GM08714 (cell line): ENCODE data around the gene NSMCE1.

Source experiments
- H3K4me3 ChIP-seq: fragments of 200-500 bp; sonication (Bioruptor generic); 2 replicates; pipeline ENCODE4 v1.5.1; 2014; ENCODE audit warnings: mild to moderate bottlenecking, low read length, inconsistent platforms
- ZNF274 ChIP-seq: IDR thresholded peaks from 2 replicates; pipeline ENCODE4 v1.6.1; 2012; ENCODE audit warnings: mild to moderate bottlenecking, low read depth, low read length

Gene NSMCE1

DNA sequence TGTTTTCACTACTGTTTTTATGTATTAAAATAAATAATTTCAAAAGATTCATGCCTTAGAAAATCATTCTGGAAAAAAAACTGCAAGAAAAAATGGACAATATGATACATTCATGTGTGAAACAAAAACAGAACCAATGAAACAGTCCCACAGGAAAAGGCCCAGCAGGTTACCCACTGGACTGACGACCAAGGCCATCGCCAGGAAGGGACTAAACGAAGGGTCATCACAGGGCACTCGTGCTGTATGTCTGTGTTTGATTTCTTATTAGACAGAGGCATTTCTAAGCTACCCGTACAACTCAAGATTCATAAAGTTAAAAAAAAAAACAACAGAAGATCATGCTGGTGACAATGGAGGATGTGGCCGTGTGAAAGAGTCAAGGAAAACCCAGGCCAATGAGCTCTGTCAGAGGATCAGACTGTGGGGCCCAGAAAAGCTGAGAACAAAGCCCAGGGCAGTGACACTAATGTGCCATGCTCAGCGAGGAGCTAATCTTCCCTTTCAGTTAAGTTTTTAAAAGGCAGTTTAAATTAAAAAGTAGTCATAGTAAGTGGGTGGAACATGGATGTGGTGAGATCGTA, 31.8 kb downstream of the NSMCE1 start:
- H3K4me3 ChIP-seq: no peak overlapping the region; the same call in 1 of the 2 replicates
- no peak for TF ChIP-seq ZNF274

GRCh38 chr16:27235938-27236245, 32.7 kb downstream of the NSMCE1 start:
- no peak overlapping the region for H3K4me3 ChIP-seq
- TF ChIP-seq ZNF274: no peak

DNA sequence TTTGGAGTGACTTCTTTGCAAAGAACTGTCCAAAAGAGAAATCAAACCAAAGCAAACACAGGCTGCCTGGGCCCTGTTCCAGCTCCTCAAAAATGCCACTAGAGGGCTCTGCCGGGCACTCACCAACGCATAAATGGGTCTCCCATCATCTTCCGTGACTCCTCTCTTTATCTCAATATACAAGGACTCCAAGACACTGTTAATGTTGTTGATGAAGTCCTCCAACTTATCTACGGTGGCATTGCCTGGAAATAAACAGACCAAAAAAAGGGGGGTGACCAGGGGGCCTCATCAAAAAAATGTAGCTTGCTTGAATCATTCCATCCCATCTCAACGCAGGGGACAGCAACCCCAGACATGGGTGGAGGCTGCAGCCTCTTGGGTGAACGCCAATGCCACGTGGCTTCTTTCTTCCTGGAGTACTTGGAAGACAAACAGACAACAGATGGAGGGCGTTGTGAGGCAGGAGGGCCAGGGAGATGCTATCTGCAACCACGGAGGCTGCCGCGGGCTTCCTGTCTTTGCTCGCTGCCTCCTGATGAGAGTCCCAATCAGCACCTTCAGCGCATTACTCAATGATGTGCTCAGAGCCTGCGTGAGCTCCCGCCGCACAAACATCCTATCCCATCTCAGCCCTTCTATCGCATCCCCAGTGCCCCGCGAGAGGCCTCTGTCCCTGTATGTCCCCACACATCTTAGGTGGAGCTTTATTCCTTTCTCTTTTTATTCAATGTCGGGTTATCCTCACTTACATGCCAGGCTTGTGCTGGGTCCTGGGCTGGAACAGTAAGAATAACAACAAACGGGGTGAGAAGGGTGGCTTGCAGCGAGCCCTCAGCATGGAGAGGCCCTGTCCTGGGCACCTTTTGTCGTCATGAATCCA, 33.3 kb downstream of the NSMCE1 start:
- H3K4me3 ChIP-seq: no peak overlapping the region; the same call in 1 of the 2 replicates
- no peak for TF ChIP-seq ZNF274

DNA sequence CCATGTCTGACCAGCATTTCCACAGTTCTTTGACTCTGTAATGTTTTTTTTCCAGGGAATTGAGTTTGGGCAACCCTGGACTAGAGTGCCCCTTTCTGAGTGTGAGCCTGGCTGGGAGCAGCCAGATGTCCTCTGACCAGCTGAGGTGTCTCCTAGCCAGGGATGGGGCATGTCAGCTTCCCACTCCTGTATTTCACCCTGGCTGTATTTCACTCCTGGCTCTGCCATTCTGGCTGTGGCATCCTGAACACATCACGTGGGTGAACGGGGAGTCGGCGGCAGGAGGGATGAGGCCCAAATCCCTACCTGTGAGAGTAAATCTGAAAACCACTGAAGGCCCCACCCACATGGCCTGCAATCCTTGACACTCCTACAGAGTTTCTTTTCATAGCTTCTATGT, 34.0 kb downstream of the NSMCE1 start:
- no peak for TF ChIP-seq ZNF274
- no peak overlapping the region for H3K4me3 ChIP-seq

DNA sequence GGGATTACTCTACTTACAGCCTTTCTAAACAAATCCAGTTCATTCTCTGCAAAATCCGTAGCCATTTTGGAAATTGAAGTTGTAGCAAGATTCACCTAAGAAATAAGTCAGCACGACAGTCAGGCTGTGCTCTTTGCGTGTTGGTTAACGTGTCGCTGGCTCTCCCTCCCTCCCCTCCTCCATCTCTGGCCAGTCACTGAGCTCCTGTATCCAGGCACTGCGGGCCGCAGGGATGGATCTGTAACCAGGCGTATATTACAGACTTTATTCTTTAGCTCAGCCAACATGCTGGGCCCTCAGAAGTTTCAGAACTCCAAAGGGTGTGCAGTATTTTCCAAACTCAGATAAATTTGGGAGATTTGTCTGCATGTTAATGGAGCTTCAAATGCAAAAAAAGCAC, 34.4 kb downstream of the NSMCE1 start:
- no peak for TF ChIP-seq ZNF274
- H3K4me3 ChIP-seq: no peak overlapping the region

DNA sequence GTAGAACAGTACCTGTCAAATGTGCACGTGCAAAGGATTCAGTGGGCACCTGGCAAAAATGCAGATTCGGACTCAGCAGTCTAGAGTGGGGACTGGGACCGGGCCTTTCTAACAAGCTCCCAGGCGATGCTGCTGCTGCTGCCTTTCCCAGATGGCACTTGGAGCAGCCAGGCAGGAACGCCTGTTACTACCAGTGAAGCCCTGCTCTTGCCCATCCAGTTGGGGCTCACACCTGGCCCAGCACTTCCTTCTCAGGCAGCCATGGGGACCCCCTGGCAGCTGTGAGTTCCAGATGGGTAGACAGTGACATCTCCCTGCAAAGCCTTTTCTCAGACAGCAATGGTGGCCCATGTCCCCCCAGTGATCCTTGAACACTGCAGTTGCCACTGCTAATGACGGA, 34.8 kb downstream of the NSMCE1 start:
- no peak for TF ChIP-seq ZNF274
- no peak overlapping the region for H3K4me3 ChIP-seq

GRCh38 chr16:27232901-27233625, 35.5 kb downstream of the NSMCE1 start:
- no peak overlapping the region; the same call in 1 of the 2 replicates for H3K4me3 ChIP-seq
- no peak for TF ChIP-seq ZNF274

DNA sequence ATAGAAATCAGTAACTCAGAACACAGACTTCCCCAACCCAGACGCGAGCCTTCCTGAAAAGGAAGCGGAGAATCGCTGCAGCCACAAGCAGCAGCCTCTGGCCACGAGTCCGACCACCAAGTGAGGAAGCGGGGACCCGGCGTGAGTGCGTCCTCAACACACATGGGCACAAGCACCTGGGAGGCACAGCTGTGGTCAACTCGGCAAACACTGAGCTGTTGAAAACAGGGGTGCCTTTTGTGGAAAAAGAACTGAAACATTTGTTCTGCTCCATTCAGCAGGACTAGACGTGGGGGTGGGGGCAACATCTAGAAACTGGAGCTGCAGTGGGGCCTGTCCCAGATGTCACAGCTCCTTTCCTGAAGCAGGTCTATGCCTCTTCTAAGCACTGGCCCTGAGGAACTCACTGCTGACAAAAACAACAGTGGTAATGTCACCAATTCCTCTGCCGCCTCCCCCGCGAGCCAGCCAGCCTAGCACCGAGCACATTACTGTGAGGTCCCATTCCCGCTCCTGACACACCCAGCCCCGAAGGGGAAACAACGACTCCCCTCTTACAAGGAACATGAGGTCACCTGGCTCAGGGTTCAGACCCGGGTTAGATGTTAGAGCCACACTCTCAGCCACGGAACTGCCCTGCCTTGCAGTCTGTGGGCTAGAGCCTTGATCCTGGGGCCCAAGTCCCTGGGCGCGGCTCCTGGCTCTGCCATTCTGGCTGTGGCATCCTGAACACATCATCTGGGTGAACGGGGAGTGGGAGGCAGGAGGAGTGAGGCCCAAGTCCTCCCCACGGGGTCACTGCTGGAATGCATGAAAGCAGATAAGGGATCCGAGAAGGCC, 36.3 kb downstream of the NSMCE1 start:
- H3K4me3 ChIP-seq: no peak overlapping the region; the same call in 1 of the 2 replicates
- no peak for TF ChIP-seq ZNF274

- H3K4me3 ChIP-seq: no peak overlapping the region; the same call in 1 of the 2 replicates
- TF ChIP-seq ZNF274: no peak
These were observed 36.9 kb downstream of the NSMCE1 start for GRCh38 chr16:27231692-27232060.

DNA sequence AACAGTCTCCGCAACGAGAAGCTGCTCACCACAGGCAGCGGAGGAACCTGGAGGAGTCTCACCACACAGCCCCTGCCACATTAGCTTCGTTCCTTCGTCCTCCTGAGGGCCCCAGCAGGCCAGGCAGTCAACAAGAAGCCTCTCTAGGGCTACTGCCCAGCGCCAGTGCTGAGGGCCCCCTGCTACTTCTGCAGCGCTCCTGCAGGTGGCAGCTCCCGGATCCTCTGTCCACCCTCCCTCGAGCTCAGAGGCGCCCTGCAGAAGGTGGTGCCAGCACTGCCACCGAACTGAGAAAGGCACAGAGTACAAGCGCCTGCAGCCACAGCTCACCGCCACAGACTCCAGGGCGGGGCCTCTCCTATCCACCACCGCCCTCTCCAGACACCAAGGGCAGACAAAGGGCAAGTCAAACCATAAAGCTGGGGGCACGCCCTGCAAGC, 38.0 kb downstream of the NSMCE1 start:
- H3K4me3 ChIP-seq: no peak overlapping the region
- no peak for TF ChIP-seq ZNF274

GRCh38 chr16:27229891-27230470, 38.6 kb downstream of the NSMCE1 start:
- TF ChIP-seq ZNF274: no peak
- no peak overlapping the region for H3K4me3 ChIP-seq

DNA sequence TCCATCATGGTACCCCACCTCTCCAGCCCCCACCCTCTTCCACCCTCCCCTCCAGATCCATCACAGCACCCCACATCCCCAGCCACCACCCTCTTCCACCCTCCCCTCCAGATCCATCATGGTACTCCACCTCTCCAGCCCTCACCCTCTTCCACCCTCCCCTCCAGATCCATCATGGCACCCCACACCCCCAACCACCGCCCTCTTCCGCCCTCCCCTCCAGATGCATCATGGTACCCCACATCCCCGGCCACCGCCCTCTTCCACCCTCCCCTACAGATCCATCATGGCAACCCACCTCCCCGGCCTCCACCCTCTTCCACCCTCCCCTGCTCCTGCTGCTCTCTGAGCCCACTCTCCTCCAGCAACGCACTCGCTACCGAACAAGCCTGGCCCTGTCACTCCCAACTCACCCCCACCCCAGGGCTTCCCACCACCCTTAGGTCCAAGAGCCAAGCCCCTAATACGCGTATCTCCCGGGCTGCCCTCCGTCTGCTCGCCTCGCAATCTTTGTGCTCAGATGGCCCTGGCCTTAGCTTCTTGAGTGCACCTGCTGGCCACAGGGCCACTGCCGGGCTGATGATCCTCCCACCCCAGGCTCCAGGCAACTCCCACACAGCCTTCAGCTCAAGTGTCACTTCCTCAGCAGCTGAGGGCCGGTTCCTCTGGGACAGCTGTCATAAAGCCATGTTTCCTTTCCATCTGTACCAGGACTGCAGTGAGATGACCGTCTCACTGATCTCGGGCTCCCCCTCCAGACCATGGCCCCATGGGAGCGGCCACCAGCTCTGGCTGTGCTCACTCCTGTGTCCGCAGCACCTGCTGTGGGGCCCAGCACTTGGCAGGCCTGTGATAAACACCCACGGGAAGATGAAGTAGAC, 39.7 kb downstream of the NSMCE1 start:
- H3K4me3 ChIP-seq: no peak overlapping the region
- no peak for TF ChIP-seq ZNF274

- no peak for TF ChIP-seq ZNF274
- H3K4me3 ChIP-seq: no peak overlapping the region
These were observed 40.5 kb downstream of the NSMCE1 start for GRCh38 chr16:27228045-27228444.
